HG03039 (cell line): ENCODE measurements around the gene CARS1.
"Not testable (repeated sequence)": the region's sequence is repeated elsewhere in the genome, so short reads cannot be mapped to it uniquely, and the experiment has no call there.

Experiments
- ATAC-seq: cut with Tn5 transposase; IDR thresholded peaks from one replicate; pipeline ENCODE4 v1.9.1; 2021; ENCODE audit warnings: mild to moderate bottlenecking, moderate library complexity; ENCODE audit not compliant: unreplicated experiment

The CARS1 gene

GRCh38 chr11:3090096-3090901 lies 33.1 kb upstream of the CARS1 start:
- no peak for ATAC-seq

DNA sequence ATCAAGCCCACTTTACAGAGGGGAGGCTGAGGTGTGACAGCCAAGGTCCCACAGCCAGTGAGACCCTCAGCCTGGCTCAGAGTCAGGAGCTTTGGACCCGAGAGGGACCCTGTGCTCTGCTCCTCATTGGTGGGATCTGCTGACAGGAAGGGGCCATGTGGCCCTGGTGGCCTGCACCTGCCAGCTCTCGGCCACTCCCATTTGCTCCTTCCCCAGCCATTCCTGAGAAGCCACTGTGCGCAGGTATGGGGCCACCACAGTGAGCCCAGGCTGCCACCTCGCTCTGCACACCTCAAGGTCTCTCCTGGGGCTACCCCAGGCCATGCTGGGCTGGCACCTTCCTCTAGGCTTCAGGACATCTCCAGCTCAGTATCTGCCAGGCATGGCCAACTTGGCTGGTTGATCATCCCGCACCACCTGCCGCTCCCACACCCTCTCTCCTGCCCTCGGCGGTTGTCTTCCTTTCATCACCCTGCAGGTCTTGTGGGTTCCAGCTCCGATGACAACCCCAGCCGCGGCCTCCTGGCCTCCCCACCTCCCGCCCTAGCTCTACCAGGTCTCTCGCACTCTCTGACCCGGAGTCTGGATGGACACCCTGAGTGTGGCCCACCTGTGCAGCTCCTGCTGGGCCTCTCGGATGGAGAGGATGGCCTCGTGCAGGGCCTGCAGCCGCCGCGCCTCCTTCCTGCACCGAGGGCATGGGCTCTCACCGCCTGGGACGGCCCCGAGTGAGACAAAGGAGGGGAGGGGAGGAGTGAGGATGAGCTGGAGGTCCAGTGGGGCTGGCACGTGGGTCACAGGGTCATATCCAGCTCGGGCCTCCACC lies 32.2 kb upstream of the CARS1 start:
- ATAC-seq, result no peak

- no peak for ATAC-seq
Observed at GRCh38 chr11:3088806-3089205, 31.6 kb upstream of the CARS1 start.

DNA sequence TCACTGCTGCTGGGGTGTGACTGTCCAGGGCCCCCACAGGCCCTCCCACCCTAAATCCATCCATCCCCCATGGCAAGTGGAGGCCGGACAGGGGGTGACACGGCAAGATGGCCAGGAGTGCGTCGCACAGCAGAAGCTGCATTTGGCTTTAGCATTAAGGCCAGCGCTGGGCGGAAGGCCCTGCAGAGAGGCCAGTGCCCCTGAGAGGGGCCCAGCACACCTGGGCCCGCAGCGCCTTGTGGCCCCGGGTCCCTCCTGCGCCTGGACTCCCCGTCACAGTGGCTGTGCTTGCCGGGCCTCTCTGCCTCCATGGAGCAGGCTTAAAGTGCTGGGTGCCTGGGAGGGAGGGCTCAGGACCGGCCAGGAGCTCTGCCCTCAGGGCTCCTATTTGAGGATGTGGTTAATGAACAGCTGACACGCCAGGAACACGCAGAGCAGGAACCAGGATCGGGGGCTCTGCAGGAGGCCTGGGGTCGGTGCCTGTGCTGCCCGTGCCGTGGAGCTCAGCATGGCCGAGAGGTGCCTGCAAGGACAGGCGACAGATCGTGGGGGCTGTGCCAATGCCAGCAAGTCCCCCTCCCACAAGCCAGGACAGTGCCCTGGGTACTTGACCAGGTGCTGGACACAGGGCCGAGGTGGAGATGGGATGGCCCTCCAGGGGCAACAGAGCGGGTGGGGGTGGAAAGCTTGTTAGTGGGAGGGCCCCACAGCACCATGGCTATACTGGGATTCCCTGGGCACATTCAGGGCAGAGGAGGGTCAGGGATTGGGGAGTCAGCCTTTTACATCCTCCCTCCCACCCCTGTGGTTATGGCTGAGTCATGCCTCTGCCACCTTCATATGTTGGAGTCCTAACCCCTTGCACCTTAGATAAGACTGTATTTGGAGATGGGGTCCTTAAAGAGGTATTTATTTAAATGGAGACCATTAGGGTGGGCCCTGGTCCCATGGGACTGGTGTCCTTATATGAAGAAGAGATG lies 30.9 kb upstream of the CARS1 start:
- ATAC-seq, result no peak

DNA sequence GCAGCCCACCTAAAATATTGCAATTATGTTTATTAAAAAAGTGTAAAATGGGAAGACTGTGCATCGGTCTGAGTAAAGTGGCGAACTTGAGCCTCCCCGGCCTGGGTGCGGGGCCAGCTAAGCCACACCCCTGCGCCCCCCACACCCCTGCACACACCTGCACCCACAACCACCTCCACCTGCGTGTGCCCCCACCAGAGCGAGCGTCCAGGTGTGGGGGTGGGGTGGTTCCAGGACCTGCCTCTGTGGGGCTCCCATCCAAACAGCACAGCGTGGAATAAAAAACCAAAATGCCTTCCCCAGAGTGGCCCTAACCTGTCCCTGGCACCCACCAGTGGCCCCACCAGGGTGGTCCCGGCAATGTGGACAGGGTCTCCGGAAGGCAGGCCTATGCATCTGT lies 30.1 kb upstream of the CARS1 start:
- no peak for ATAC-seq

DNA sequence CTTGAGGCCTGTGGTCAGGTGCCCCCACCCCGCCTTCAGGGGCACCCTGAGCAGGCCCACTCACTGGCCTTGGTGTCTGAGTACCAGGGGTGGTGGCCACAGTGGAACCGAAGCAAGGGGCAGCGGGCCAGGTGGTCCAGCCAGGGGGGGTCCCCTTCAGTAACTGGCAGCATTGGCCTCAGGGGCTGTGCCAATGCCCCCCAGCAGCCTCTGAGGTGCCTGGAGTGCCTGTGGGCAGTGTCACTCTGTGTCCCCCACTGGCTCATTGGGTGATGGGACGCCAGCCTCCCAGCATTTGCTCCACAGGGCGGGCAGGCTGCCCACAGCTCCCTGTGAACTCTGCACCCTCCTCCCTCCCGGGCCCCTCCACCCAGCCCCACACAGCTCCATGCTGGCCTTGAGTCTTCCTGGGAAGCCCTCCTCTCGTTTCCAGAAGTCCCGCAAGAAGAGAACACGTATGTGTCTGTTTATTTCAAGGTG lies 29.5 kb upstream of the CARS1 start:
- ATAC-seq, result no peak

- no peak for ATAC-seq
Observed at GRCh38 chr11:3086114-3086513, 28.9 kb upstream of the CARS1 start.

DNA sequence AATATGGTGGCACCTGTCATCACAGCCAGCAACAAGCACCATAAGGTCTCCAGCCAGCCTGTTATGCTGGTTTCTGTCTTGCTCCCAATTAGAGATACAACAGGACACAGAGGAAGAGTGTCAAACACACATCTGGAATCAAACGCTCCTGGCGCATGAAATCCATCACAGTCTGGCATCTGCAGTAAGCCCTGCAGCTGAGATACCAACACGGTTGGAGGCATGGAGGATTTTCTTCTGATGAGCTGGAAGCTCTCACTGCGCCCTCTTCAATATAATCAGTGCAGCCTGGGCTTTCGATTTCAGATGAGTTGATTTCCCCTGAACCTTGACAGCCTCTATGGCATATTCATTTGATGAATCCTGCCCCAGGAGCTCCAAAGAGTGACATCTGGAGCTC lies 27.8 kb upstream of the CARS1 start:
- ATAC-seq, result no peak

- ATAC-seq, result no peak
Observed at GRCh38 chr11:3083321-3083720, 26.1 kb upstream of the CARS1 start.

GRCh38 chr11:3081386-3081751 lies 24.1 kb upstream of the CARS1 start:
- ATAC-seq, result no peak

DNA sequence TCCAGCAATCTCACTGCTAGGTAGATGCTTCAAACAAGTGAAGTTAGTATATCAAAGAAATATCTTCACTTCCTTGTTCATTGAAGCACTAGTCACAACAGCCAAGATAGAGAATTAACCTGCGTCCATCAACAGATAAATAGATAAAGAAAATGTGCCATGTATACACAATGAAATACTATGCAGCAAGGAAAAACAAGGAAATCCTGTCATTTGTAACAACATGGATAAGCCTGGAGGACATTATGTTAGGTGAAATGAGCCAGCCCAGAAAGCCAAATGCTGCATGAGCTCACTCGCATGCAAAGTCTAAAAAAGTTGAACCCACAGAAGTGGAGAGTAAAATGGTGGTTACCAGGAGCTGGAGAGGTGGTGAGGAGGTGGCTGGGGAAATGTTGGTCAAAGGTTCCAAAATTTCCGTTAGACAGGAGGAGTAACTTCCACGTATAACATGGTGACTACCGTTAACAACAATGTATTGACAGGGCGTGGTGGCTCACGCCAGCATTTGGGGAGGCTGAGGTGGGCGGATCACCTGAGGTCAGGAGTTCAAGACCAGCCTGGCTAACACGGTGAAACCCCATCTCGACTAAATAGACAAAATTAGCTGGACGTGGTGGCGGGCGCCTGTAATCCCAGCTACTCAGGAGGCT lies 23.6 kb upstream of the CARS1 start:
- no peak for ATAC-seq

- no peak for ATAC-seq
Observed at GRCh38 chr11:3080104-3080503, 22.9 kb upstream of the CARS1 start.

GRCh38 chr11:3077846-3078440 lies 20.7 kb upstream of the CARS1 start:
- ATAC-seq, result no peak

- no peak for ATAC-seq
Observed at GRCh38 chr11:3077189-3077836, 20.1 kb upstream of the CARS1 start.

GRCh38 chr11:3074912-3075589 lies 17.8 kb upstream of the CARS1 start:
- ATAC-seq, result no peak

DNA sequence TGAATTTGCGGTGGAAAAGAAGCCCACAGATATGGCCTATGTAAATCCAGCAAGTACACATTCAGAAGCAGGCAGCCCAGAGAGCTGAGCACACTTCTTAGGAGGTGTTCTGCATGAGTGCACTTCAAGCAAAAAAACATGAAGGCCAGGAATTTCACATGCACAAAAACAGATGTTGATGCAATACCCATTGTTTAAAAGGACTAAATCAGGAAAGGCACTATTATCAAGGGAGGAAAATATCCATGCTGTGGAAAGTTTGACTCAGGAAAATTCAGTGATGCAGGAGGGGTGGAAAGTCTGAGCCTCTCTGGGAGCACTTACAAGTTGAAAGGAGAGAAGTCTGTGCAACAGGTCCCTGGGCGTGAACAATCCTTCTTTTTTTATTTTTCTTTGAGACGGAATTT lies 15.8 kb upstream of the CARS1 start:
- ATAC-seq, result no peak

- no peak for ATAC-seq
Observed at GRCh38 chr11:3069425-3069824, 12.2 kb upstream of the CARS1 start.

GRCh38 chr11:3066308-3066707 lies 9.1 kb upstream of the CARS1 start:
- not testable (repeated sequence) for ATAC-seq

- not testable (repeated sequence) for ATAC-seq
Observed at GRCh38 chr11:3064709-3065108, 7.5 kb upstream of the CARS1 start.
